GM18909 (cell line): ENCODE data around the gene SMIM32.

Experiments
- ATAC-seq: cut with Tn5 transposase; IDR thresholded peaks from one replicate; pipeline ENCODE4 v1.9.1; 2021; ENCODE audit warnings: mild to moderate bottlenecking; ENCODE audit not compliant: unreplicated experiment, poor library complexity

The SMIM32 gene

GRCh38 chr5:136192526-136193321, at the start of gene SMIM32:
Gene SMIM32, minus strand, starts transcription at chr5:136193162. Its CDS starts 638 bp downstream, at chr5:136192524.
- ATAC-seq, result no peak

GRCh38 chr5:136242611-136243010, 49.6 kb upstream of the SMIM32 start:
- no peak for ATAC-seq

- ATAC-seq, result no peak
Measured at GRCh38 chr5:136242136-136242535, 49.2 kb upstream of the SMIM32 start.

GRCh38 chr5:136240894-136241293, 47.9 kb upstream of the SMIM32 start:
- no peak for ATAC-seq

GRCh38 chr5:136236479-136237083, 43.6 kb upstream of the SMIM32 start:
- ATAC-seq, result no peak

GRCh38 chr5:136235321-136235720, 42.4 kb upstream of the SMIM32 start:
- ATAC-seq, result no peak

- ATAC-seq, result no peak
Measured at GRCh38 chr5:136232316-136232715, 39.4 kb upstream of the SMIM32 start.

- no peak for ATAC-seq
Measured at GRCh38 chr5:136230176-136230575, 37.2 kb upstream of the SMIM32 start.

- no peak for ATAC-seq
Measured at GRCh38 chr5:136228136-136228757, 35.3 kb upstream of the SMIM32 start.

GRCh38 chr5:136226401-136226800, 33.4 kb upstream of the SMIM32 start:
- no peak for ATAC-seq

- ATAC-seq, result no peak
Measured at GRCh38 chr5:136225796-136226195, 32.8 kb upstream of the SMIM32 start.

- ATAC-seq, result no peak
Measured at GRCh38 chr5:136222580-136223235, 29.7 kb upstream of the SMIM32 start.

GRCh38 chr5:136221340-136221739, 28.4 kb upstream of the SMIM32 start:
- no peak for ATAC-seq

GRCh38 chr5:136216230-136216629, 23.3 kb upstream of the SMIM32 start:
- no peak for ATAC-seq

- no peak for ATAC-seq
Measured at GRCh38 chr5:136215812-136216211, 22.9 kb upstream of the SMIM32 start.

GRCh38 chr5:136213919-136214493, 21.0 kb upstream of the SMIM32 start:
- no peak for ATAC-seq

- ATAC-seq, result no peak
Measured at GRCh38 chr5:136212252-136212721, 19.3 kb upstream of the SMIM32 start.

GRCh38 chr5:136211282-136212040, 18.5 kb upstream of the SMIM32 start:
- no peak for ATAC-seq

GRCh38 chr5:136210259-136210658, 17.3 kb upstream of the SMIM32 start:
- no peak for ATAC-seq
